T-helper 9 cell (primary cell): ENCODE data around the gene GRM1.

ENCODE experiments used
- DNase-seq: peaks from one replicate; pipeline ENCODE4 v3.0.0-alpha.2; 2020

Gene GRM1

GRCh38 chr6:146100776-146101175, 71.9 kb downstream of the GRM1 start:
- DNase-seq = no peak

GRCh38 chr6:146103416-146104072, 74.7 kb downstream of the GRM1 start:
- no peak for DNase-seq

DNA sequence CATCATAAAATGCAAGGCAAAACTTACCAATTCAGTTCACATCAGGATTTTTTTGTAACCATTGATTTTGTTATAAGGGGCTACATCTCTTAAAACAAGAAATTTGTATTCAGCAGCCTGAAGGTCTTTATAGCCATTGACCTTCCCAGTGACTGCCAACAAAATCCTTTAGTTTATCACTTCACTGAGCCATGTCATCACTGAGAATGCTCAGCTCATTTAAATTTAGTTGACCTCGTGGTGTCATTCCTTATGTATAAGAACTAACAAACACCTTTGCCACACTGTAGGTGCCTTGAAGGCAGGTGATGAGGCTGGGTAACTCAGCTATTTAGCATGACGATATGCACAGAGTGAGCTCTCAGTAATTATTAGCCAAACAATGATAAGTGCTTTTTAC, 77.7 kb downstream of the GRM1 start:
- no peak for DNase-seq

- DNase-seq = no peak
Observed at GRCh38 chr6:146110990-146111389, 82.1 kb downstream of the GRM1 start.

GRCh38 chr6:146111881-146112450, 83.1 kb downstream of the GRM1 start:
- DNase-seq = no peak

GRCh38 chr6:146113084-146113623, 84.3 kb downstream of the GRM1 start:
- no peak for DNase-seq

GRCh38 chr6:146123616-146124015, 94.8 kb downstream of the GRM1 start:
- DNase-seq = no peak

- no peak for DNase-seq
Observed at GRCh38 chr6:146127447-146128215, 98.8 kb downstream of the GRM1 start.

- no peak for DNase-seq
Observed at GRCh38 chr6:146133866-146134265, 105.0 kb downstream of the GRM1 start.

- DNase-seq = no peak
Observed at GRCh38 chr6:146135167-146135566, 106.3 kb downstream of the GRM1 start.

GRCh38 chr6:146146836-146147235, 118.0 kb downstream of the GRM1 start:
- no peak for DNase-seq

DNA sequence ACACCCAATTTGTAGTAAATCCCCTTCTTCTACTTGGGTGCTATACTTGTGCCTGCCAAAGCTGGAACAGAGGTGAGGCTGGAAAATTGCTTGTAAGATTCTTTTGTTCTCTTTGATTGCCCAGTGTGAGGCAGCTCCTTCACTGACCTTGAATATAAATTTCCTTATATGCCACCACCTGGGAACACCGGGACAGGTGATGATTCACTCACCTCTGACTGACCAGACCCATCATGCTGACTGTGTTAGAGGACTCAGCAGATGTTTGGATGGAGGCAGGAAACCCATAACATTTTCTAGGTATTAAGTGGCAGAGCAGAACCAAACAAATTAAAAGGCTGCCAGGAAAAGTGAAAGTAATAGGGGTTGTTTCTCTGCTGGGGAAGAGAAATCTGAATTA, 120.9 kb downstream of the GRM1 start:
- no peak for DNase-seq

DNA sequence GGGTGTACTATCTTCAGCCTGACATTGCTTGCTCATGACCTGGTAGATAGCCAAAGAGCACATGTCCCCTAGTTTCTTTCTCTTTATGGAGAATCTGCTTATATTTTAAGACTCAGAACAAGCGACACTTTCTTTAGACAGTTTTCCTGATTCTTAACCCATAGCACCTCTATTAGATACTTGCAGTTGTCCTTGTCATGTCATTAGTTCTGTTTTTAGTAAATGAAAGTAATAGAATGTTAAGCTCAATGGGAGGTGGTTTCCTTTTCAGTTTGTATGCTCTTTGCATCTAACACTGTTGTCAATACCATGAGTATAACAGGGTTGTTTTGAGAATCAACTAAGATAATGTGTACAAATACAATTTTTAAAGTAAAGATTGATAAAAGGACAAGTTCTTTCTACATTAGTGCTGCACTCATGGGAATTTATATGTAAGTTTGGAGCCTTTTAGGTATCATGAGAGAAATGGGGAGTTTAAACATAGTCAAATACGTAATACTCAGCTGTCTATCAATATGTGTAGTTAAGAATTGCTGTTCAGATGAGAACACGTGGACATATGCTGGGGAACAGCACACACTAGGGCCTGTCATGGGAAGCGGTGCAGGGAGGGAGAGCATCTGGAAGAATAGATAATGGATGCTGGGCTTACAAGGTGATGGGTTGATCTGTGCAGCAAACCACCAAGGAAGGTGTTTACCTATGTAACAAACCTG, 124.3 kb downstream of the GRM1 start:
- no peak for DNase-seq

DNA sequence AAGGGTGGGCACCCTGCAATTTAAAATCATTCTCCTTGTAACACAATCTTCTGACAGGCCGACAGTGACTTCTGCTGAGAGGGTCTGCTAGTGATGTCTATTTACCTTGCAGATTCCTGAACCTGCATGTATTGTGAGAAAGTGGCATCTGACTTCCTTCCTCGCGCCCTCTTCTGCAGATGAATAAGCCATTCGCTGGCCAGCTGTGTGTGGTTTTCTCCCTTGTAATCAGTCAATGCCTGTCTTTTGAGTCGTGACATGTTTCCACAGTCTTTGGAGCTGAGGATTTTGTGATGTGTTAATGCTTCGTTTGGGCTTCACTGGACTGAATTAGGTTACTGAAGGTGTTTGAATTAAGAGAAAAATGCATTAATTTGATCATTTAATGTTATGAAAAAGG, 125.3 kb downstream of the GRM1 start:
- DNase-seq = no peak

DNA sequence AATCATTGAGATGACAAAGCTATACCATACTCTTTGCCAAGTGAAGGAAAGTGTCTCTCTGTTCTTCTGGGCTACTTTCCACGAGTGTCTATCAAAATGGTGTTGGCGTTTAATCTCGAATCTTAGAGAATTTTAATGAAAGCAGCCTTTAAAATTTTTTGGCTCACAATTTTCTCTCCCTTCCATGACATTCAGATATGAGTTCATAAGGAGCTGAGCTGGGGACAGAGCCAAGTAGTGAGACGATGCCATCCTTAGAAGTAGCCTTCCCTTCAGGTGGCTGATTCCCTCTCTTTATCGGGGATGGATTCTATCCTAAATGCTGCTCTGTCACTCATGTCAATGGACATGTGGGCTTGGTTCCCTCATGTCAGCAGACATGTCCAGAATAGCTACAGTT, 132.8 kb downstream of the GRM1 start:
- DNase-seq = no peak

DNA sequence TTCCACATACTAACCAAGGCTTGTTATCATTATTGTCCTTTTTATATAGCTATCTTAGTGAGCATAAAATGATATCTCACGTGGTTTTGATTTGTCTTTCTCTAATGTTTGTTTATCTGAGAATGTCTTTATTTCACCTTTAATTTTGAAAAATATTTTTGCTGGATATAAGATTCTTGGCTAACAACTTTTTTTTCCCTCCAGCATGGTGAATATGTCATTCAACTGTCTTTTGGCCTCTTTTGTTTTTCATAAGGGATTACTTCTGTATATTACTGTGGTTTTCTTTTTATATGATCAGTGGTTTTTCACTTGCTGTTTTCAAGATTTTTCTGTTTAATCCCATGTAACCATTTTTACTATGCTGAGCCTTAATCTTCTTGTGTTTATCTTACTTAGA, 141.0 kb downstream of the GRM1 start:
- DNase-seq = no peak

DNA sequence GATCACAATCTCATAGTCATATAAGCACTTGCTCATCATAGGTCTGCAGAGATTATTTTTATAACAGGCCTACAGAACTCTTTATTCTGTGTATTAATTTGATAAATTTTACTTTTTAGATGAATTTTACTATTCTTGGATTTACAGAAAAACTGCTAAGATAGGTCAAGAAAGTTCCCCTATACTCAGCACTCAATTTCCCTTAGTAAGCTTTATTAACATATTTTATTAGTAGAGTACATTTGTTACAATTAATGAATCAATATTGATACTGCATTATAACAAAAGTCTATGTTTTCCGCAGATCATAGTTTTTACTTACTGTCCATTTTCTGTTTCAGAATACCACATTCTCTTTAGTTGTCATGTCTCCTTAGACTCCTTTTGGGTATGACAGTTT, 148.9 kb downstream of the GRM1 start:
- DNase-seq = no peak

- DNase-seq = no peak
Observed at GRCh38 chr6:146183831-146184230, 155.0 kb downstream of the GRM1 start.

DNA sequence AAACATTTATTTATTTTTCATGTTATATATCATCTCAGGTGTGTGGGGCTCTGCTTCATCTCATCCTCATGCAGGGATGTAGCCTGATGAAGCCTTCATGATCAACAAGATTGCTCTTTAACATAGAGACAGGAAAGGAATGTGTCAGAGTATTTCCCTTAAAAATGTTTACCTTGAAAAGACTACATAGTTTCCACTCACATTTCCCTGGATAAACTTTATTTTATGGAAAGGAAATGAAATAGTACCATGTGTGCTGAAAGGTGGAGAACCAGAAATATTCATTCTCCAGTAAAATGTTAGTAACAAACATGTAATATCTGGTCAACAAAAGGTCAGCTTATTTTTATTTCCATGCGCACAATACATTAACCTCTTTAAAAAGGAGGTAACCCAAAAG, 155.8 kb downstream of the GRM1 start:
- DNase-seq = no peak

DNA sequence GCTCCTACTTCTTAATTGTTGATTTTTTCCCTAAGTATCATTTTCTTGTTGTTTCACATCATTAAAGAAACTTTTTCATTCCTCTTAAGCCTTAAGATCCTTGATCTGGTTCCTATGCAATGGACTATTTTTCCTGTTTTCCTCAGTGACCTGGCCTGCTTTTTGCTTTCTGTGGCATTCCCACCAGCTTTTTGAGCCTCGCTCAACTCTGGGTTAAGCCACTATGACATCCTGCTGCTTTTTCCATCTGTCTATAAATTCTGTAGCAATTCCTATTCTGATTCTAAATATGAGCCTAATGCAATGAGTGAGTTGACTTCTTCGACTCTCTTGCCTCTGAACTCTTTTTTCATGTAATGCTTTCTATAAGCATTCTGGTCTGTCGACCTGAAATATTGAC, 160.3 kb downstream of the GRM1 start:
- no peak for DNase-seq

- no peak for DNase-seq
Observed at GRCh38 chr6:146190581-146190980, 161.7 kb downstream of the GRM1 start.

DNA sequence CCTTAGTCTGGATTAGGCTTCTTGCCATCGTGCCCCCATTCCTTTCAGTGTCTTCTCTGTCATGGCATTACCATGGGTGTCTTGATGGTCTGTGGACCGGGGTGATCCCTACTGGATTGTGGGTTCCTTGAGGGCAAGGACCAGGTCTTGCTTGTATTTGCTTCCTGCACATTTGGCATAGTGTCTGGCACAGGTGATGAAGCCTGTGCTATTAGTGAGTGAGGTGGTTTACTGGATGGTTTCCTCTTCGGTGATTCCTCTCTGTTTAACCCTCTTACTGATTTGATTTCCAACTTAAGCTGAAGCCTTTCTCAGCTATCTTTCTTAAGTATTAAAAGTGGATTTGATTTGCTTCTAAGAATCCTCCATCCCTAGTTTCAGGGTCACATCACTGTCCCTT, 162.3 kb downstream of the GRM1 start:
- DNase-seq = no peak

GRCh38 chr6:146191612-146192011, 162.8 kb downstream of the GRM1 start:
- DNase-seq = no peak
